ENCODE results near the gene TMEM151A.

Gene TMEM151A

GRCh38 chr11:66324664-66325063 is 33.0 kb downstream of the TMEM151A start:
- DNase-seq = no peak

- peak; percentile 75 to 90 for DNase-seq
Measured at GRCh38 chr11:66325263-66325671, 33.6 kb downstream of the TMEM151A start.

DNA sequence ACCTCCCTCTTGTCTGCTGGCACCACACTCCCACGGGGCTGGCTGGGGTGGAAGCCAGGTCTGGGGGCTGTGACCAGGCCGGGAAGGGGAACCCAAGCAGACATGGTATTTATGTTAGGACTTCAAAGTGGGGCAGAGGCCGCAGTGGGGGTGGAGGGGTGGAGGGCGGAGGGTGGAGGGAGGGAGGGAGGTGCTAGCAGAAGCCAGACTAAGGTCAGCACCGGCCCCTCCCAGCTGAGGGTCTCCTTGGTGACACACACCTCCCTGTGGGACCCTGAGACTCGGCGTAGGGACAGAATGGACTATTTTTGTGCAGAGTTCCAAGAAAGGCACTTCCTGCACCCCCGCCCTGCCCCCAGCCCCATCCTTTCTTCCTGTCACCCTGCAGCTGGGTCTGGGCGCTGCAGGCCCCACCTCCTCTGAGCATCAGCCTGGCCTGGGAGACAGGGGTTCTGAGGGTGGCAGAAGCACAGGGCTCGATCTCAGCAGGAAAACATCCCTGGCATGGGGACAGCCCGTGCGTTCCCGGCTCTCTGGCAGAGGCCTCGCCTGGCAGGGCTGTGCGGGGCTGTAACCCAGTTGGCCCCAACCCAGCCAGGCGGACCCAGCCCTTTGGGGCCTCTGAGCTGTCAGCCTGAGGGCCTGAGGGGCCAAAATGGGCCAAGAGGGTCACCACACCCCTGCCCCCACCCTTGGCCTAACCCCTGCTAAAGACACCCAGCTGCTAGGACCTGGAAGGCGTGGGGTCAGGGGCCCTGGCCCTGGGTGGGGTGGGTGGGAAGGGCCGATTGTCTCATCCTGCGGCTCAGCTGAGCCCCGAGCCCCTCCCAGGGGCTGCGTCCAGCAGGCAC is 34.8 kb downstream of the TMEM151A start:
- no peak for DNase-seq

DNA sequence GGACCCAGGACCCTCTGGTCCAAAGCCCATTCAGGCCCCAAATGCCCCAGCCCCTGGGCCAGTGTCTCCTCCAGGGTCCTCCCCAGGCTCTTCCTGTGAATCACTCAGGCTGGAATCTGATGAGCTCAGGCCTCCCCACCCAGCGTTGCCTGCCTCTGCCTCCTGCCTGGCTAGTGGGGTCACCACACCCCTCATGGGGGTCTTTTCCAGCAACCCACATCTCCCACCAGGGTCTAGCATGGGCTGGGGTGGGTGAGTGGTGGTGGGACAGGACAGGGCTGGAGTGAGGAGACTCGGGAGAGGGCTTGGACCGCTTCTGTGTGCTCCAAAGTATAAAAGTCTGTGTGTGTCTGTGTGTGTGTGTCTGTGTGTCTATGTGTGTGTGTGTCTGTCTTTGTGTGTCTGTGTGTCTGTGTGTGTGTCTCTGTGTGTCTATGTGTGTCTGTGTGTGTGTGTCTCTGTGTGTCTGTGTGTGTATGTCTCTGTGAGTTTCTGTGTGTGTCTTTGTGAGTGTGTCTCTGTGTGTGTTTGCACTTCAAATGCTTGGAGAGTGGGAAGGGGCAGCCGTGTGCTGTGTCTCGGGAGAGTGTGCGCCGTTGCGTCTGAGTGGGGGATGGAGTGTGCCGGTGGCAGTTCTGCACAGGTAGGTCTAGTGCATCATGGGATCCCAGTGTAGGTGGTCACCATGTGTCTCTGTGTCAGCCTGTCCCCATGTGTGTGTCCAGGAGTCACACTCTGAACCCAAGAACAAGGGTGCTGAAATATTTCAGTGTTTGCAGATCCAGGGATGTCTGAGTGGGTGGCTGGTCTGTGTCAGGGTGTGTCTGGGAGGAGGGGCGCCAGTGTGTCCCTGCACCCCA is 35.7 kb downstream of the TMEM151A start:
- no peak for DNase-seq

GRCh38 chr11:66328031-66328301 is 36.3 kb downstream of the TMEM151A start:
- no peak for DNase-seq

- DNase-seq = peak; percentile 23 to 72
Measured at GRCh38 chr11:66328302-66329144, 36.8 kb downstream of the TMEM151A start.

GRCh38 chr11:66329165-66329673 is 37.5 kb downstream of the TMEM151A start:
- no peak for DNase-seq

- no peak for DNase-seq
Measured at GRCh38 chr11:66330931-66331330, 39.2 kb downstream of the TMEM151A start.

DNA sequence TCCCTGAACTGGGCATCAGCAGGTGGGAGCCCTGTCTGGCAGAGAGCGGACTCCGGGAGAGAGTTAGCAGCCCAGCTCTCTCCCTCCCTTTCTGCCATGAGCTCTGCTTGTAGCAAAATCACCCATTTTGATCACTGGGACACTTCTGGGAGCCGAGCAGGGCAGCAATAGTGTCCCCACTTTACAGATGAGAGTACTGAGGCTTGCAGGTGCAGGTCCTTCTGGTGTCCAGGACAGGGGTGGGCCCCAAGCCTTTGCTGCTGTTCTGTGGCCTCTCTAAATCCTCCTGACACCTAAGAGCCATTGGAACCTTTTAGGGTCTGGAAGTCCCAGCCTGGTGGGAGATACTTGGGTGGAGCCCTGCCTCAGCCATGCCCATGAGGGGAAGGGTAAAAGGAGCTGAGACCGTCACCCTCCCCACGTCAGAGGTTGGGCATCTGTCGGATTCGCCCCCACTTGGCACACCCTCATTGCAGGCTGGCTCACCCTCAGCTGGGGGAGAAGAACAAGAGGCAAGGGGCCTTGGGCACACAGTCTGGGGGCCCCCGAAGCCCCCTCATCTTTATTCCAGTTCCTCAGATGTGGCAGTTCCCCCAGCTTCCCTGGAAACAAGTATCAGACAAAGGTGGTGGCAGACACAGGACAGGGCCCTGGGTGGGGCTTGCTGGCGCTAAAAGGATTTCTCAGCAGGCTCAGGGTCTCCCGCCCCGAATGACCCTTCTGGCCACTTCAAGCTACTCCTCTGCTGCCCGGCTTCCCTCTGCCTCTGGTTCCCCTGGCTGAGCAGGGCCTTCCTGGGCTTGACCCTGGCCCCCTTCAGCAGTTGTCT is 40.1 kb downstream of the TMEM151A start:
- no peak for DNase-seq

GRCh38 chr11:66332371-66333219 is 40.9 kb downstream of the TMEM151A start:
- DNase-seq = no peak

- no peak for DNase-seq
Measured at GRCh38 chr11:66333220-66333877, 41.7 kb downstream of the TMEM151A start.

- DNase-seq = no peak
Measured at GRCh38 chr11:66333896-66334604, 42.4 kb downstream of the TMEM151A start.

GRCh38 chr11:66334605-66335442 is 43.1 kb downstream of the TMEM151A start:
- DNase-seq = peak; percentile 39 to 60

DNA sequence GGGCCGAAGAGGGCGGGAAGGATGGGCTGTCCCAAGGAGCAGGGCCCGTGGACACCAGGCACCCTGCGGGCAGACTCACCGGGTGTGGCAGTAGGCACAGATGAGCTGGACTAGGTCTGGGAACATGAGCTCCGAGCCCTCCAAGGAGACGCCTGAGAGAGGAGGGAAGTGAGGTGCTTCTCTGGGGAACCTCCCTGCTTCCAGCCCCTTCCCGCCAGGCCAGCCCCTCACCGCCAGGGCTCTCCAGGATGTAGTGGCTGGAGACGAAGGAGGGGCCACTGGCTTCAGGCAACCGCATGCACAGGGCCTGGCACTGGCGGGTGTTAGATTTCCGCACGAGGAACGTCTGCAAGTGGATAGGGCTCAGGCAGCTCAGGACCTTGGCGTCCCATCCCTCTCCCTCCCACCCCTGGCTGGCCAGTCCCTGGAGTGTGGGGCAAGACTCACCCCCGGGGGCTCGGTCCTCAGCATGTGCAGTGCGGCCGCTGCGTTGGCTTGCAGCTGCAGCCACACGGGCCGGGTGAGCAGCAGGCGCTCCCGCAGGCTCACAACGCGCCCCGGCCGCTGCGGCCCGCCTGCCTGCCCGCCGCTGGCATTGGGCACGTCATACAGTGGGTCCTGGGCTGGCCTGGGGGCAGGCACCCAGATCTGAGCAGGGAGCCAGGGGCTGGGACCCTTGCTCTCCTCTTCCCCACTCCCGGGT is 44.0 kb downstream of the TMEM151A start:
- DNase-seq = no peak

DNA sequence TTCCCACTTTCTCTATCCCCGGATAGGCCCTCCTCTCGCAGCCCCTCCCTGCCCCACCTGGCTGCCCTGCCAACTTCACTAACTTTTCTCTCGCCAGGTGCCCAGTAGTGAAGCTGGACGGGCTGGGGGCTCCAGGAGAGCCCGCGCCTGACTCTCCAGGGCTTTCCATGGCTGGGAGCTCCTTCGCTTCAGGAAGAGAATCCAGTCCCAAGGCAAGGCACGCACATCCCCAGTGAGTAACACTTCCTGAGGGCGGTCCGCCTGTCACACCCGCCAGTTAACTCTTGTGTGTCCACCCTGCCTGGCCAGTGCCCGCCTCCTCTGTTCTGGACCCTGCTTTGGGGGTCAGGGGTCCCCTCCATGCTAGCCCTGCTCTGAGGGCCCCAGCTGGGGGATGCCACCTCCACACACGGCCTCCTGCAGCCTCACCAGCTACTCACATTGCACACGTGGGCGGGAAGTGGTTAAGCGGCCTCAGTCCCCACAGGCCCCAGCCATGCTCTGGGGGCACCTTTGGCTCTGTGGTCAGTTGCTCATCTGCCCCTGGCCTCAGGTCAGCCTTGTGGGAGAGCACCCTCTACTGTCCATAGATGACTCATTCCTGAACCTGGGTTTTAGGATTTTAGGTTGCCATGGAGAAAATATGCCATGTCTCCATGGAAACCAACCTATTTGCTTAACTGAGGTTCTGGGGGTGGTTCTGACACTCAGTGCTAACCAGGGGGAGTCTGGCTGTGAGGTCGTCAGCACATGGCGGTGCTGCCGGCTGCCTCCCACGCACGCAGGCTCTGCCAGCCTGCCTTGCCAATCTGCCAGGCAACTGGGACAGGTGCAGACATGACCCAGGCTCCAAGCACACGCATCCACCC is 44.8 kb downstream of the TMEM151A start, which contains the start of gene RIN1:
Gene RIN1 (minus strand): TSS at position 201 of the 869 bp plus-strand sequence. CDS start 32 bp downstream, at position 169.
- peak; percentile 84 to 93 for DNase-seq

DNA sequence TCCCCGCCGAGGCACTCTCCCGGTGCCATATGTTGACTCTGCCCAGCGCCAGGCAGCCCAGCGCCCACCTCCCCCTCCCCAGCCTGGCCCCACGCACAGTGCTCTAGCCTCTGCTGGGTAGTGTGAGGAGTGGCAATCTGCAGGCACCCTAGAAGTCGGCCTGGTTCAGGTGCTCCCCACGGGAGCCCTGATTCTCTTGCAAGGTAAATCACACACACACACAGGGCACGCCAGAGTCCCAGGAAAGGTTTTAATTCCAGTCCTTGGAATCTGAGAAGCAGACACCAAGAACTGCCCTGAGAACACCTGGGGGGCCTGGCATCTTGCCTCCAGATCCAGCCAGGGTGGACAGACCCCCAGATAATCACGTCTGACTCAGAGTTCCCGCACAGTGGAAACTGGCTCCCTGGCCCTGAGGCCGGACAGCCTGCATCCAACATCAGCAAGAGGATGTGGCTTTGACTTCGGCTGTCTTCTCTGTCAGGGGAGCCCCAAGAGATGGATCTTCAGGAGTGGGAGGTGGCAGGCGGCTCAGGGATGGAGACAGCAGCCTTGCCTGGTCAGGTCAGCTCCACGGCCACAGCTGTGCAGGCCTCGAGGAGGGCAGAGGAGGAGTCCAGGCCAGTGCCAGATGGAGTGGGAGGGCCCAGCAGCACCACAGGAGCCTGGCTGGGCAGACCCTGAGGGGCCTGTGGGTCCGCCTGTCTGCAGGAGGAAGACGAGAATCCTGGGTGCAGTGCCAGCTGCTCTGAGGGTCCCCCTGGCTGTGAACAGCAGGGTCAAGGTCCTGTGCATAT is 45.6 kb downstream of the TMEM151A start:
- peak; percentile 87 to 91 for DNase-seq

Data from NCI-H524 (cell line).